ENCODE data around the gene OR2AJ1. TPM values are rescaled to one million over a fixed set of nuclear protein-coding genes. Genes with fewer than 3 reads are reported as not detected.

The OR2AJ1 gene
- polyA plus RNA-seq (2012; ENCODE audit: insufficient read length, low read depth) = not detected

GRCh38 chr1:247924868-247925267 lies at the start of gene OR2AJ1:
Gene OR2AJ1, plus strand, starts transcription at chr1:247924889. Its CDS starts 8,880 bp downstream, at chr1:247933769.
- TF ChIP-seq REST (IDR thresholded peaks at IDR 0.05; ENCODE audit: insufficient read depth in 1 of 2, low read depth in 2 of 2, low read length in 2 of 2) = no peak
- TF ChIP-seq TAF1 (IDR thresholded peaks at IDR 0.05; ENCODE audit: borderline replicate concordance, insufficient read depth, low read length) = no peak
- no peak for TF ChIP-seq SIN3A (IDR thresholded peaks at IDR 0.05; ENCODE audit: borderline replicate concordance, insufficient read depth, low read length)

GRCh38 chr1:247883346-247883745 lies 41.3 kb upstream of the OR2AJ1 start:
- TF ChIP-seq POLR2AphosphoS5 (IDR thresholded peaks at IDR 0.05; ENCODE audit: low read depth, low read length) (no peak), FOXP2 (optimal IDR thresholded peaks at IDR 0.05; ENCODE audit: borderline replicate concordance, extremely low read depth, extremely low read length, insufficient read depth) (no peak), SIN3A (IDR thresholded peaks at IDR 0.05; ENCODE audit: borderline replicate concordance, insufficient read depth, low read length) (no peak), REST (IDR thresholded peaks at IDR 0.05; ENCODE audit: insufficient read depth in 1 of 2, low read depth in 2 of 2, low read length in 2 of 2) (no peak), TAF1 (IDR thresholded peaks at IDR 0.05; ENCODE audit: borderline replicate concordance, insufficient read depth, low read length) (no peak)

GRCh38 chr1:247884797-247885413 lies 39.8 kb upstream of the OR2AJ1 start:
- TF ChIP-seq REST (IDR thresholded peaks at IDR 0.05; ENCODE audit: insufficient read depth in 1 of 2, low read depth in 2 of 2, low read length in 2 of 2) (no peak), FOXP2 (optimal IDR thresholded peaks at IDR 0.05; ENCODE audit: borderline replicate concordance, extremely low read depth, extremely low read length, insufficient read depth) (no peak), SIN3A (IDR thresholded peaks at IDR 0.05; ENCODE audit: borderline replicate concordance, insufficient read depth, low read length) (no peak), TAF1 (IDR thresholded peaks at IDR 0.05; ENCODE audit: borderline replicate concordance, insufficient read depth, low read length) (no peak)

- TF ChIP-seq SIN3A (IDR thresholded peaks at IDR 0.05; ENCODE audit: borderline replicate concordance, insufficient read depth, low read length) (no peak), POLR2AphosphoS5 (IDR thresholded peaks at IDR 0.05; ENCODE audit: low read depth, low read length) (no peak), FOXP2 (optimal IDR thresholded peaks at IDR 0.05; ENCODE audit: borderline replicate concordance, extremely low read depth, extremely low read length, insufficient read depth) (no peak), TAF1 (IDR thresholded peaks at IDR 0.05; ENCODE audit: borderline replicate concordance, insufficient read depth, low read length) (no peak), REST (IDR thresholded peaks at IDR 0.05; ENCODE audit: insufficient read depth in 1 of 2, low read depth in 2 of 2, low read length in 2 of 2) (no peak)
These were observed 29.5 kb upstream of the OR2AJ1 start, which contains the start of gene OR2W3 for GRCh38 chr1:247895163-247895637. Gene OR2W3, plus strand, starts transcription at chr1:247895587. Its CDS starts 0 bp downstream, at chr1:247895587.

All from PFSK-1 (cell line).